ENCODE data around the gene RYR2.

- TF ChIP-seq POLR2A (IDR thresholded peaks at IDR 0.05; ENCODE audit: low read depth, low read length) (no peak), POLR2AphosphoS5 (IDR thresholded peaks at IDR 0.05; ENCODE audit: low read depth, low read length) (no peak), TAF1 (IDR thresholded peaks at IDR 0.05; ENCODE audit: borderline replicate concordance, low read depth, low read length) (no peak)
Observed at GRCh38 chr1:237244778-237245177, 202.8 kb downstream of the RYR2 start.
